Panc1 (cell line): Measurements from ENCODE around the gene CST6.

Experiments
- POLR2AphosphoS5 ChIP-seq: IDR thresholded peaks from 2 replicates; pipeline ENCODE4 v1.6.1; 2012; ENCODE audit warnings: mild to moderate bottlenecking, low read depth, low read length, moderate library complexity
- SIN3A ChIP-seq: IDR thresholded peaks from 2 replicates; pipeline ENCODE4 v1.6.1; 2012; ENCODE audit warnings: low read depth, mild to moderate bottlenecking, low read length, moderate library complexity, borderline replicate concordance; ENCODE audit not compliant: insufficient read depth
- TCF7L2 ChIP-seq: IDR thresholded peaks from 2 replicates; pipeline ENCODE4 v1.6.1; 2011; ENCODE audit warnings: mild to moderate bottlenecking, low read depth, low read length, inconsistent platforms
- TF ChIP-seq, protein P1 (sequence below): fragments of 450-650 bp; IDR thresholded peaks from 2 replicates; pipeline ENCODE4 v1.5.1; 2017; ENCODE audit warnings: mild to moderate bottlenecking
- TF ChIP-seq, protein P2 (sequence below), 2 experiments: IDR thresholded peaks; 2 replicates each; pipeline ENCODE4 v1.6.1; 2011 to 2012; ENCODE audit warnings: low read depth in 2 of 2, control low read depth in 1 of 2, low read length in 1 of 2, mild to moderate bottlenecking in 1 of 2, moderate library complexity in 1 of 2; ENCODE audit not compliant: insufficient read depth in 1 of 2

DNA sequence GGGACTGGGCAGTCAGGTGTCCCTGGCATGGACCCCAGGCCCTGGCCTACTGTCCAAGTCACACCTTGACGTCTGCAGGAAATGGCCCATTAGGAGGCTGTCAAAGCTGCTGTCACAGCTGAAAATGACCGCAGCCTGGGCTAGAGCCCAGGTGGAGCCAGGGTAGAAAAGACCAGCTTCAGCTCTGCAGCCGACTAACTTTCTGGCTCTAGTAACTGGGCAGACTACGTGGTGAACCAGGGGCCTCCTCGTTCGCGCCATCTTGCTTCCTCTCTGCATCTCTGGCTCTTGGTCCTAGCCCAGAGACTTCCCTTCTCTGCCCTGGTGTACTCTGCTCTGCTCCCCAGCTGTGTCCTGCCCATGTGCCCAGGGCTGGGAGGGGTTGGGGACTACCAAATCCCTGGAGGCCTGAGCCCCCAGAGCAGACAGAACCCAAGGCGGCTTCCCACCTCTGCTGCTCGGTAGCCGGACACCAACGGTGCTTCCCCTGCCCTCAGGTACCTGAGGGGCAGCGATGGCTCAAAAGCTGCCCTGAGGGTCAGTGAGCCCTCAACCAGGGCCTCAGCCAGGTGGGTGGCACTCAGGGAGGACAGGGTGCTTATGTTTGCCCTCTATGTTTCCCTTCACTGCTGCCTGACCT lies 30.6 kb upstream of the CST6 start:
- TF ChIP-seq, protein P1, sequence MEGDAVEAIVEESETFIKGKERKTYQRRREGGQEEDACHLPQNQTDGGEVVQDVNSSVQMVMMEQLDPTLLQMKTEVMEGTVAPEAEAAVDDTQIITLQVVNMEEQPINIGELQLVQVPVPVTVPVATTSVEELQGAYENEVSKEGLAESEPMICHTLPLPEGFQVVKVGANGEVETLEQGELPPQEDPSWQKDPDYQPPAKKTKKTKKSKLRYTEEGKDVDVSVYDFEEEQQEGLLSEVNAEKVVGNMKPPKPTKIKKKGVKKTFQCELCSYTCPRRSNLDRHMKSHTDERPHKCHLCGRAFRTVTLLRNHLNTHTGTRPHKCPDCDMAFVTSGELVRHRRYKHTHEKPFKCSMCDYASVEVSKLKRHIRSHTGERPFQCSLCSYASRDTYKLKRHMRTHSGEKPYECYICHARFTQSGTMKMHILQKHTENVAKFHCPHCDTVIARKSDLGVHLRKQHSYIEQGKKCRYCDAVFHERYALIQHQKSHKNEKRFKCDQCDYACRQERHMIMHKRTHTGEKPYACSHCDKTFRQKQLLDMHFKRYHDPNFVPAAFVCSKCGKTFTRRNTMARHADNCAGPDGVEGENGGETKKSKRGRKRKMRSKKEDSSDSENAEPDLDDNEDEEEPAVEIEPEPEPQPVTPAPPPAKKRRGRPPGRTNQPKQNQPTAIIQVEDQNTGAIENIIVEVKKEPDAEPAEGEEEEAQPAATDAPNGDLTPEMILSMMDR: no peak
- TF ChIP-seq TCF7L2: no peak
- no peak for TF ChIP-seq POLR2AphosphoS5
- TF ChIP-seq SIN3A: no peak
- TF ChIP-seq, protein P2, sequence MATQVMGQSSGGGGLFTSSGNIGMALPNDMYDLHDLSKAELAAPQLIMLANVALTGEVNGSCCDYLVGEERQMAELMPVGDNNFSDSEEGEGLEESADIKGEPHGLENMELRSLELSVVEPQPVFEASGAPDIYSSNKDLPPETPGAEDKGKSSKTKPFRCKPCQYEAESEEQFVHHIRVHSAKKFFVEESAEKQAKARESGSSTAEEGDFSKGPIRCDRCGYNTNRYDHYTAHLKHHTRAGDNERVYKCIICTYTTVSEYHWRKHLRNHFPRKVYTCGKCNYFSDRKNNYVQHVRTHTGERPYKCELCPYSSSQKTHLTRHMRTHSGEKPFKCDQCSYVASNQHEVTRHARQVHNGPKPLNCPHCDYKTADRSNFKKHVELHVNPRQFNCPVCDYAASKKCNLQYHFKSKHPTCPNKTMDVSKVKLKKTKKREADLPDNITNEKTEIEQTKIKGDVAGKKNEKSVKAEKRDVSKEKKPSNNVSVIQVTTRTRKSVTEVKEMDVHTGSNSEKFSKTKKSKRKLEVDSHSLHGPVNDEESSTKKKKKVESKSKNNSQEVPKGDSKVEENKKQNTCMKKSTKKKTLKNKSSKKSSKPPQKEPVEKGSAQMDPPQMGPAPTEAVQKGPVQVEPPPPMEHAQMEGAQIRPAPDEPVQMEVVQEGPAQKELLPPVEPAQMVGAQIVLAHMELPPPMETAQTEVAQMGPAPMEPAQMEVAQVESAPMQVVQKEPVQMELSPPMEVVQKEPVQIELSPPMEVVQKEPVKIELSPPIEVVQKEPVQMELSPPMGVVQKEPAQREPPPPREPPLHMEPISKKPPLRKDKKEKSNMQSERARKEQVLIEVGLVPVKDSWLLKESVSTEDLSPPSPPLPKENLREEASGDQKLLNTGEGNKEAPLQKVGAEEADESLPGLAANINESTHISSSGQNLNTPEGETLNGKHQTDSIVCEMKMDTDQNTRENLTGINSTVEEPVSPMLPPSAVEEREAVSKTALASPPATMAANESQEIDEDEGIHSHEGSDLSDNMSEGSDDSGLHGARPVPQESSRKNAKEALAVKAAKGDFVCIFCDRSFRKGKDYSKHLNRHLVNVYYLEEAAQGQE (IDR thresholded peaks at IDR 0.05; ENCODE audit: insufficient read depth in 1 of 2, low read depth in 2 of 2, low read length in 1 of 2): no peak
